Activated B cell treated with CpG ODN at 0.5 μM for 24 hours (primary cell): ENCODE measurements around the gene DAPL1. TPM values are rescaled to one million over a fixed set of nuclear protein-coding genes. Genes with fewer than 3 reads are reported as not detected.

Experiments used
- ATAC-seq: fragments of 200-7000 bp; cut with Tn5 transposase; one replicate; pipeline ENCODE4 v1.10.0; 2021; ENCODE audit warnings: low read depth, mild to moderate bottlenecking, moderate library complexity
- CTCF ChIA-PET: fragments of 350-600 bp; sonication (Branson Sonifier 250); formaldehyde crosslinking; loops from one replicate; lab custom pipeline; 2021; ENCODE audit warnings: antibody characterized with exemption; lab: Charles Lee
- POLR2A ChIA-PET: fragments of 350-600 bp; sonication (Branson Sonifier 250); formaldehyde crosslinking; loops from one replicate; lab custom pipeline; 2021; ENCODE audit warnings: antibody characterized with exemption; lab: Charles Lee
- DNase-seq: peaks from one replicate; pipeline ENCODE4 v3.0.0; 2022
- H3K27ac Mint-ChIP-seq: one replicate; pipeline ENCODE4 v1.8.0; 2020; ENCODE audit warnings: mixed read lengths
- H3K27me3 Mint-ChIP-seq: one replicate; pipeline ENCODE4 v1.8.0; 2021; ENCODE audit warnings: mixed read lengths
- H3K36me3 Mint-ChIP-seq: one replicate; pipeline ENCODE4 v1.8.0; 2021; ENCODE audit warnings: low read depth, mixed read lengths
- H3K4me1 Mint-ChIP-seq: one replicate; pipeline ENCODE4 v1.8.0; 2021; ENCODE audit warnings: mixed read lengths
- H3K4me3 Mint-ChIP-seq: one replicate; pipeline ENCODE4 v1.8.0; 2020; ENCODE audit warnings: mild to moderate bottlenecking, mixed read lengths
- H3K9me3 Mint-ChIP-seq: one replicate; pipeline ENCODE4 v1.8.0; 2020; ENCODE audit warnings: mixed read lengths
- intact Hi-C: fragments of 100-400 bp; cut with micrococcal nuclease; formaldehyde crosslinking; loops from one replicate; pipeline ENCODE4 v1.15.1; 2024
- total RNA-seq: library from RNA; stranded (reverse); gene quantifications from 2 replicates; pipeline ENCODE4 v1.2.3, GENCODE V29; 2022
- TF ChIP-seq, protein P1 (sequence below): fragments of 200-600 bp; IDR thresholded peaks from one replicate; pipeline ENCODE4 v1.8.0; 2022; ENCODE audit warnings: antibody characterized with exemption, mild to moderate bottlenecking

DAPL1 gene
- total RNA-seq, 1 donor from 2014 or later: not detected

DNA sequence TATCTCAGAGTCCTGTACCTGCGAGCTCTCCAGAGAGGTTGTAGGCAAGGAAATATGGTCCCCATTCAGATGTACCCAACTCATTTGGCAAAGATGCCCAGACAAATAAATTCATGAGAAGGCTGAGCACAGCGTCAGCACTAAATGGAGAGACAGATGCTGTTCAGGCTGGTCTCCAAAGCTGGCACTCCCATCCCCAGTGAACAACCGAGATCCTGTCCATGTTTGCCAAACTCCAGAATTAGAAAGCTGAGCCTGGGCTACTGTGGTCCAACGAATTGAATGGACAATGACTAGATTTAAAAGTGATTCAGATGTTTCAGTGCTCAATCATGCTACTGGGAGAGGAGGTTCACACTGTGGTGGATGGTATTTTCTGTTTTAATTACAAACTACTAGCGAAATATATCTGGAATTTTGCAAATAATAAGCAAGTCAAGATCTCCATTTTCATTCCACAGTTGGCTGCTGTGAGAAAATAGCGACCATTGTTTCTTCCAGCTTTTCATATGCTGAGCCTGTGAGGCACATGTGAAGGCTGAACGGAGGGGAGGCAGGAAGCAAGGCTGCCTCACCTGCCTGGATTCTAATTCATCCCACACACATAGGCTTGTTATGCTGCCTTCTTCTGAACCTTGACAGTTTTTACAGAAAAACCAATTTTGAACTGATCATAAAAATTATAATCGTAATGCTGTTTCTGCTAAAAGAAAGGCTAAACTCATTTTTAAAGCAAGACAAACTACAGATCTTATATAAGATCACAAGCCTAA, 22.6 kb upstream of the DAPL1 start:
- DNase-seq (no peak), ATAC-seq (no peak)
- Mint-ChIP-seq H3K4me3 (no peak overlapping the region), H3K27ac (no peak overlapping the region), H3K36me3 (no peaks in the 10 kb centered on the region), H3K9me3 (no peaks in the 10 kb centered on the region), H3K27me3 (no peaks in the 10 kb centered on the region), H3K4me1 (no peaks in the 10 kb centered on the region)
- intact Hi-C loops: no loop called here
- POLR2A ChIA-PET: no interaction called here
- TF ChIP-seq, protein P1, sequence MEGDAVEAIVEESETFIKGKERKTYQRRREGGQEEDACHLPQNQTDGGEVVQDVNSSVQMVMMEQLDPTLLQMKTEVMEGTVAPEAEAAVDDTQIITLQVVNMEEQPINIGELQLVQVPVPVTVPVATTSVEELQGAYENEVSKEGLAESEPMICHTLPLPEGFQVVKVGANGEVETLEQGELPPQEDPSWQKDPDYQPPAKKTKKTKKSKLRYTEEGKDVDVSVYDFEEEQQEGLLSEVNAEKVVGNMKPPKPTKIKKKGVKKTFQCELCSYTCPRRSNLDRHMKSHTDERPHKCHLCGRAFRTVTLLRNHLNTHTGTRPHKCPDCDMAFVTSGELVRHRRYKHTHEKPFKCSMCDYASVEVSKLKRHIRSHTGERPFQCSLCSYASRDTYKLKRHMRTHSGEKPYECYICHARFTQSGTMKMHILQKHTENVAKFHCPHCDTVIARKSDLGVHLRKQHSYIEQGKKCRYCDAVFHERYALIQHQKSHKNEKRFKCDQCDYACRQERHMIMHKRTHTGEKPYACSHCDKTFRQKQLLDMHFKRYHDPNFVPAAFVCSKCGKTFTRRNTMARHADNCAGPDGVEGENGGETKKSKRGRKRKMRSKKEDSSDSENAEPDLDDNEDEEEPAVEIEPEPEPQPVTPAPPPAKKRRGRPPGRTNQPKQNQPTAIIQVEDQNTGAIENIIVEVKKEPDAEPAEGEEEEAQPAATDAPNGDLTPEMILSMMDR: no peak
- CTCF ChIA-PET: no interaction called here

DNA sequence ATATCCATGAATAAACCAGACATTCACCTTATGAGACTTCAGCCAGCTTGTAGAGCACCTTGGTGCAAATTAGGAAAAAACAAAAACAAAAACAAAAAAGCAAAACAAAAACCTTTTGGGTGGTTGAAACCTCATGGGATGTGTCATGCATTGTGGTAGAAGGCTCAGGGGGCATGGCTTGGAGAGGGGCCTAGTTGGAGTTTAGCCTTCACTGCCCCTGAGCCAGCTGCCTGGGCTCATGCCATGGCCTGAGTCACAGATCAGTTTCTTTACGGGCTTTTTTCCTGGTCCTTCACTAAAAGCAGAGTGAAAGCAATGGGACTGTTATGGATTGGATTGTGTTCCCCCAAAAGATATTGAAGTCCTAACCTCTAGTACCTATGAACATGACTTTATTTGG, 22.0 kb upstream of the DAPL1 start:
- H3K4me3 Mint-ChIP-seq: no peak overlapping the region
- intact Hi-C loops: no loop called here
- ChIA-PET POLR2A (no interaction called here), CTCF (no interaction called here)
- no peak overlapping the region for H3K27ac Mint-ChIP-seq
- no peak for ATAC-seq
- TF ChIP-seq, protein P1: no peak
- no peaks in the 10 kb centered on the region for H3K36me3 Mint-ChIP-seq
- no peak for DNase-seq
- no peaks in the 10 kb centered on the region for H3K27me3 Mint-ChIP-seq
- no peaks in the 10 kb centered on the region for H3K9me3 Mint-ChIP-seq
- H3K4me1 Mint-ChIP-seq: no peaks in the 10 kb centered on the region

DNA sequence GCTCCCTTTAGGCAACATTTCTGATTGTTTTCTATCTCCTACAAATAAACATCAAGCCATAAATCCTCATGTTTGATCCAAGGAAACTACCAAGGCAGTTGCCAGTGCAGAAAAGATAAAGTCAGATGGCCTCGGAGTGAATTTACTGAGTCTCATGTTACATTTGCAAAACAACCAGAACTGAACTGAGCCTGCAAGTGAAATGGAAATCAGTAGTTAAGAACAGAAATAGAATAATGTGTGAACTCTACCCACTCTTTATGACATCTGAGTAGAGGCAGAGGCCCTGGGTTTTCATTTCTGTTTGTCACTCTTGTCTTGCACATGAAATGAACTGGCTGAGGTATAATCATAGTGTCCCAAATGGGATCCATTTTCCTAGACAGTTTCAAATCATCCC, 20.4 kb upstream of the DAPL1 start:
- H3K27me3 Mint-ChIP-seq: no peaks in the 10 kb centered on the region

DNA sequence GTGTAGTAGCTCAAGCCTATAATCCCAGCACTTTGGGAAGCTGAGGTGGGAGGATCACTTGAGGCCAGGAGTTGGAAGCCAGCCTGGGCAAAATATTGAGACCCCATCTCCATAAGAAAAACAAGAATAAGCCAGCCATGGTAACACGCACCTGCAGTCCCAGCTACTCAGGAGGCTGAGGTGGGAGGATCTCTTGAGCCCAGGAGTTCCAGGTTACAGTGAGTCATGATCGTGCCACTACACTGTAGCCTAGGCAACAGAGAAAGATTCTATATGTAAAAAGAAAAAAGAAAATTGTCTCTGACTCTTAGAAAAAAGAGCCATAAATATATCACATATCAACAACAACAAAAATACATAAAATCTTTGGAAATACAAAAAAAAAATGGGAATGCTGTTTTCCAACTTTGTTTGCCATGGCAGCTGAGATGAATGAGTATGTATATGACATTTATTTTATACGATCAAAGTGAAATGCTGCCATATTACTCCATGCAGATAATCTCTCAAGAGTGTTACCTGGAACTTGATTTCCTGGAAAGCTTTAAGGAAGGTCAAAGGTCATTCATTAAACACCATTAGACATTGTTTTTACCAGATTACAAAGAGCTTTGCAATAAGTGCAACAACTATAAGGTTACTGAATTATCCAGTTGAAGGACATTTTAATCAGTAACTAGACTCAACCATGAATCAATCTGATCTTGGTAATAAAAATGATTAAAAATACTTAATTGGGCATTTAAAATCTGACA, 19.7 kb upstream of the DAPL1 start:
- Mint-ChIP-seq H3K4me3 (no peak overlapping the region), H3K36me3 (no peaks in the 10 kb centered on the region), H3K9me3 (no peaks in the 10 kb centered on the region), H3K27ac (no peak overlapping the region), H3K4me1 (no peaks in the 10 kb centered on the region), H3K27me3 (no peaks in the 10 kb centered on the region)
- intact Hi-C loops: no loop called here
- POLR2A ChIA-PET: no interaction called here
- TF ChIP-seq, protein P1: no peak
- CTCF ChIA-PET: interaction anchor here (0.7 kb wide), 1 partner anchor 1534 kb away, joined by 3 read pairs; no protein-coding TSS in a partner anchor
- no peak for ATAC-seq
- no peak for DNase-seq

More for the DNA sequence above, 20.4 kb upstream of the DAPL1 start:
- Mint-ChIP-seq H3K4me1 (no peaks in the 10 kb centered on the region), H3K9me3 (no peaks in the 10 kb centered on the region), H3K4me3 (no peak overlapping the region), H3K36me3 (no peaks in the 10 kb centered on the region), H3K27ac (no peak overlapping the region)
- no peak for DNase-seq
- intact Hi-C loops: no loop called here
- ChIA-PET CTCF (no interaction called here), POLR2A (no interaction called here)
- no peak for ATAC-seq
- TF ChIP-seq, protein P1: no peak

DNA sequence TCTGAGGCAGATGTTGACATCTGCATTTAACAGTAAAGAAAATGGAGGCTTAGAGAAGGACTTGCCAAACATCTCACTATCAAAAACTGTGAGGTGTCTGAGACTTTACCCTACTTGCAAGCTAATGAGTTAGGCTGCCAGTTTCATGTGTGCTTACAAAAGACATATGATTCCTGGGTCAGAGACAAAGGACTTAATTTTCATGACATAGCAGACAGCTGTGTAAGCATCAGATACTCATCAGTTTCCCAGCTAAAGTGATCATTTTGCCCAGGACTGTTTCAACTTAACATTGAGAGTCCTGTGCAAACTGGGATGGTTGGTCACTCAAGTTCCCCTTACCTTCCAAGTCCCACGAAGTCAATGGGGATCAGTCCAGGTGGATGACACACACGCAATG, 18.9 kb upstream of the DAPL1 start:
- Mint-ChIP-seq H3K9me3 (no peaks in the 10 kb centered on the region), H3K4me3 (no peak overlapping the region), H3K36me3 (no peaks in the 10 kb centered on the region), H3K4me1 (no peaks in the 10 kb centered on the region), H3K27me3 (peaks cover 4% of the 10 kb centered on the region), H3K27ac (no peak overlapping the region)
- POLR2A ChIA-PET: no interaction called here
- CTCF ChIA-PET: interaction anchor here (0.7 kb wide), 1 partner anchor 1535 kb away, joined by 3 read pairs; no protein-coding TSS in a partner anchor
- TF ChIP-seq, protein P1: no peak
- DNase-seq (no peak), ATAC-seq (no peak)
- intact Hi-C loops: no loop called here
